Endothelial cell of umbilical vein (primary cell): ENCODE data around the gene BCAR1.
"Not testable (repeated sequence)": the region's sequence is repeated elsewhere in the genome, so short reads cannot be mapped to it uniquely, and the experiment has no call there.

Source experiments
- EZH2 ChIP-seq: IDR thresholded peaks from 2 replicates; pipeline ENCODE4 v1.6.1; 2012; ENCODE audit warnings: borderline replicate concordance, low read depth, mild to moderate bottlenecking, moderate library complexity, low read length, inconsistent platforms; ENCODE audit not compliant: severe bottlenecking
- GATA2 ChIP-seq: IDR thresholded peaks from 2 replicates; pipeline ENCODE4 v1.7.0; 2011; ENCODE audit warnings: low read depth, mild to moderate bottlenecking, moderate library complexity, mixed read lengths, low read length; ENCODE audit not compliant: insufficient read length, insufficient read depth
- JUN ChIP-seq: IDR thresholded peaks from 2 replicates; pipeline ENCODE4 v1.6.1; 2011; ENCODE audit warnings: borderline replicate concordance, low read depth; ENCODE audit not compliant: insufficient read length, insufficient read depth
- POLR2A ChIP-seq: IDR thresholded peaks from 2 replicates; pipeline ENCODE4 v1.6.1; 2012; ENCODE audit warnings: low read depth, mild to moderate bottlenecking, control low read depth, low read length
- POLR2AphosphoS5 ChIP-seq: IDR thresholded peaks from 2 replicates; pipeline ENCODE4 v1.6.1; 2012; ENCODE audit warnings: low read depth, mild to moderate bottlenecking, control low read depth, low read length, moderate library complexity; ENCODE audit not compliant: insufficient read depth
- TF ChIP-seq, protein P1 (sequence below), 2 donors: IDR thresholded peaks; 1 replicate in 1 of 2; 2 replicates in 1 of 2; pipeline ENCODE4 v1.5.1; 2011; ENCODE audit warnings: low read length in 2 of 2, mild to moderate bottlenecking in 2 of 2, moderate library complexity in 2 of 2, control low read depth in 1 of 2, inconsistent platforms in 1 of 2, low read depth in 1 of 2; ENCODE audit not compliant: insufficient read depth in 1 of 2; ENCODE audit errors: extremely low read depth in 1 of 2
- TF ChIP-seq, protein P2 (sequence below): IDR thresholded peaks from 2 replicates; pipeline ENCODE4 v1.6.1; 2011; ENCODE audit not compliant: insufficient read depth, insufficient read length

DNA sequence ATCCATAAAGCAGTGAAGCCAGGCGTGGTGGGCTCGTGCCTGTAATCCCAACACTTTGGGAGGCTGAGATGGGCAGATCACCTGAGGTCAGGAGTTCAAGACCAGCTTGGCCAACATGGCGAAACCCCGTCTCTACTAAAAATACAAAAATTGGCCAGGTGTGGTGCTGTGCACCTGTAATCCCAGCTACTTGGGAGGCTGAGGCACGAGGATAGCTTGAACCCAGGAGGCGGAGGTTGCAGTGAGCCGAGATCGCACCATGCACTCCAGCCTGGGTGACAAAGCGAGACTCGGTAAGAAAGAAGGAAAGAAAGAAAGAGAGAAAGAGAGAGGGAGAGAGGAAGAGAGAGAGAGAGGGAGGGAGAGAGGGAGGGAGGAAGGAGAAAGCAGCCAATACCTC, 21.2 kb upstream of the BCAR1 start:
- not testable (repeated sequence) for TF ChIP-seq POLR2A, GATA2, EZH2, POLR2AphosphoS5, JUN
- TF ChIP-seq, protein P1, sequence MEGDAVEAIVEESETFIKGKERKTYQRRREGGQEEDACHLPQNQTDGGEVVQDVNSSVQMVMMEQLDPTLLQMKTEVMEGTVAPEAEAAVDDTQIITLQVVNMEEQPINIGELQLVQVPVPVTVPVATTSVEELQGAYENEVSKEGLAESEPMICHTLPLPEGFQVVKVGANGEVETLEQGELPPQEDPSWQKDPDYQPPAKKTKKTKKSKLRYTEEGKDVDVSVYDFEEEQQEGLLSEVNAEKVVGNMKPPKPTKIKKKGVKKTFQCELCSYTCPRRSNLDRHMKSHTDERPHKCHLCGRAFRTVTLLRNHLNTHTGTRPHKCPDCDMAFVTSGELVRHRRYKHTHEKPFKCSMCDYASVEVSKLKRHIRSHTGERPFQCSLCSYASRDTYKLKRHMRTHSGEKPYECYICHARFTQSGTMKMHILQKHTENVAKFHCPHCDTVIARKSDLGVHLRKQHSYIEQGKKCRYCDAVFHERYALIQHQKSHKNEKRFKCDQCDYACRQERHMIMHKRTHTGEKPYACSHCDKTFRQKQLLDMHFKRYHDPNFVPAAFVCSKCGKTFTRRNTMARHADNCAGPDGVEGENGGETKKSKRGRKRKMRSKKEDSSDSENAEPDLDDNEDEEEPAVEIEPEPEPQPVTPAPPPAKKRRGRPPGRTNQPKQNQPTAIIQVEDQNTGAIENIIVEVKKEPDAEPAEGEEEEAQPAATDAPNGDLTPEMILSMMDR (IDR thresholded peaks at IDR 0.05; ENCODE audit: extremely low read depth in 1 of 2, insufficient read depth in 1 of 2, low read depth in 1 of 2, low read length in 2 of 2), result not testable (repeated sequence)
- TF ChIP-seq, protein P2, sequence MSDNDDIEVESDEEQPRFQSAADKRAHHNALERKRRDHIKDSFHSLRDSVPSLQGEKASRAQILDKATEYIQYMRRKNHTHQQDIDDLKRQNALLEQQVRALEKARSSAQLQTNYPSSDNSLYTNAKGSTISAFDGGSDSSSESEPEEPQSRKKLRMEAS, result not testable (repeated sequence)
